GM21717 (cell line): ENCODE results near the gene CIITA.
"Not testable (repeated sequence)": the region's sequence is repeated elsewhere in the genome, so short reads cannot be mapped to it uniquely, and the experiment has no call there.

Source experiments
- ATAC-seq: cut with Tn5 transposase; IDR thresholded peaks from one replicate; pipeline ENCODE4 v1.9.1; 2021; ENCODE audit warnings: mild to moderate bottlenecking, moderate library complexity; ENCODE audit not compliant: unreplicated experiment

Gene CIITA

DNA sequence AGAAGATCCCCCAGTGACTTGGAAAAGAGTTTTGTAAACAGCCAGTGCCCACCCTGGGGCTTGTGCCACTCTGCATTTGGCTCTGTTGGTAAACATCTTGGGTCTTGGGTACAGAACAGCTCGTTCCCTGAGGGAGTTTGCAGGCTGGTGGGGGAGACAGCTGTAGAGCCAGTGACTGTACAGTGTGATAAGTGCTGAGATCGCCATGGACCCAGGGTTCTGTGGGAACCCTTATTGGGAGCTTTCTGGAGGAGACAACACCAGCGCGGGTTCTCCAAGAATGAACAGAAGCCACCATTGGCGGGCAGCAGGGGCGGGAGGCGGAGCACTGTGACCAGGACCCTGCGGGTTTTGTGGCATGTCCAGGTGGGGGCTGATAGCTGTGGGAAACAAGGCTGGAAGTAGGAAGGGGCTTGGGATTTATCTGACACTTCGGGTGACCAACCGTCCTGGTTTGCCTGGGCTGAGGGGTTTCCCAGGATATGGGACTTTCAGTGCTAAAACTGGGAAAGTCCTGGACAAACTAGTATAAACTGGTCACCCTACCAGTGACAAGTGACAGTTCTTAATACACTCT, 70.3 kb downstream of the CIITA start:
- no peak for ATAC-seq

- peak; percentile 61 for ATAC-seq
Observed at GRCh38 chr16:10949424-10949970, 72.5 kb downstream of the CIITA start.

- no peak for ATAC-seq
Observed at GRCh38 chr16:10950393-10950792, 73.4 kb downstream of the CIITA start.

GRCh38 chr16:10951026-10951425, 74.0 kb downstream of the CIITA start:
- ATAC-seq, result no peak

DNA sequence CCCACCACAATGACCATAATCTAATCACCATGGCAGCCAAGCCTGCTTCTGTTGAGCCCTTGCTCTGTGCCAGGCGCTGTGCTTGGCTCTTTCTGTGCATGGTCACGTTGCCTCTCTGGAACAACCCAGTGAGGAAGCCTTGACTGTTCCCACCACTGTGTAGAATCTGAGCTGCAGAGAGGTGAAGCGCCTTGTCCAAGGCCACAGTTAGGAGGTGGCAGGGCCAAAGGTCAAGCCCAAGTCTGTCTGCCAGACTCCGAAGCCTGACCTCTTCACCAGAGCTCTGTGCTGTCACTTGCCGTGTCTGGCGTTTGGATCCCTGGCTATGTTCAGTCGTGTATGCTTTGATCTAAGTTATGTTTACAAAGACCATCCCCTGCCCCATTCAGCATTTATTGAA, 77.9 kb downstream of the CIITA start:
- no peak for ATAC-seq

GRCh38 chr16:10957771-10958482, 80.9 kb downstream of the CIITA start:
- no peak for ATAC-seq

- no peak for ATAC-seq
Observed at GRCh38 chr16:10959161-10959560, 82.2 kb downstream of the CIITA start.

GRCh38 chr16:10961231-10961630, 84.2 kb downstream of the CIITA start:
- ATAC-seq, result no peak

DNA sequence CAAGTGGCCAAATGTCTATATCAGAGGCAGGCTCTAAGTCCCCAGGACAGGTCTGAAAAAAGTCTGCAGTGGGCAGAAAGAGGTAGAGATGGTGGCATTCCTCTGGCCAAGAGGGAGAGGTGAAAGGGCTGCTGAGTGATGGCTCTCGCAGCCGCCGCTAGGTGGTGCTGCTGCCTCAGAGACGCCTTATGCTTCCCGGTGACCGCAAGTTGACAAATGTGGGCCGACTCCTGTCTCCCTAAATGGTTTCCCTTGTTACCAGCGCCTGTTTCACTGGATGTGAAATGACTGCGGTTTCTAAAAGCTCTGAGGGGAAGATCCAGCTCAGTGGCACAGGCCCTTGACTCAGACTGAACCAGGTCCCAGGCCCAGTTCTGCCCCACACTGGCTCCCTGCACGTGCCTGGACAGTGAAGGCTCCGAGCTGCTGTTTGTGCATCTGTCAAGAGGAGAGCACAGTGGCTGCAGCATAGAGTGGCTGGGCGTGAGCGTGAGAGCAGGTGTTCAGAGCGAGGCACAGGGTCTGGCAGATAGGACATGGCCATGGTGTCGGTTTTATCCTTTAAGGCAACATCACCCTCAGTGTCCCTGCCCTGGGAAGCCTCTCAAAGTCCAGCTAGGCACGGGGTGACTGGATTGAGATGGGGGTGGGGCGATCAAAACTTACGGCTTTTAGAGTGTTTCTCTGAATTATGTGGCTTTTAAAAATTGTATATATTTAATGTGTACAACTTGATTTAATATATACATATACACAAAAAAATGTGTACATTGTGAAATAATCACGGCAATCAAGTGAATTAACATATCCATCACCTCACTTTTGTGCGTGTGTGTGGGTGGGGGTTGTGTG, 87.3 kb downstream of the CIITA start:
- peak; percentile 36 for ATAC-seq

- ATAC-seq, result peak; percentile 38
Observed at GRCh38 chr16:10964891-10965326, 87.9 kb downstream of the CIITA start.

DNA sequence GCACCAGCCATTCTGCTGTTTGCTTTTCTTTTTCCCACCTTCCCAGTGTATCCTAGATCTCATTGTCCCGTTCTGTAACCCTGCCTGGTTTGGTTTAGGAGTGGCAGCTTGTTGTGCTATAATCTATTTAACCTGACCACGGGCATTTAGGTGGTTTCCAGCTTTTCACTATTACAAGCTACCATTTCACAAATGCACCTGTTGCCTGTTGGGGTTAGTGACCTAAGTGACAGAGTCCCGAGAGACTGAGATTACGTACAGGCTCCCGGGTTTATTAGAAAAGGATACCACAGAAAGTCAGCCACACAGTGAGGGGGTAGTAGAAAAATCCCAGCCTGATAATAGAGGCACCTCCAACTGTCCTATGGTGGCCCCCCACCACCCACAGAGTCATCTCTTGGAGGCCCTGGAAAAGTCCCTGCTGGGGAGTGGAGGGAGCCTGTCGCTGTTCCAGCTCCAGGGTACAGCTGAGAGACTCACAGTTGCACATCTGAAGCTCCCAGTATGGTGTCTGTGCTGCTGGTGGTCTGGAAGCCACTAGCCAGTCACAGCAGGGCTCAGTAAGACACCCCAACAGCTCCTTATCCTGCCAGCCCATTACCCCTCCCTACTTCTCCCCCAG, 88.5 kb downstream of the CIITA start:
- peak; percentile 53 for ATAC-seq

GRCh38 chr16:10966129-10966528, 89.1 kb downstream of the CIITA start:
- no peak for ATAC-seq

DNA sequence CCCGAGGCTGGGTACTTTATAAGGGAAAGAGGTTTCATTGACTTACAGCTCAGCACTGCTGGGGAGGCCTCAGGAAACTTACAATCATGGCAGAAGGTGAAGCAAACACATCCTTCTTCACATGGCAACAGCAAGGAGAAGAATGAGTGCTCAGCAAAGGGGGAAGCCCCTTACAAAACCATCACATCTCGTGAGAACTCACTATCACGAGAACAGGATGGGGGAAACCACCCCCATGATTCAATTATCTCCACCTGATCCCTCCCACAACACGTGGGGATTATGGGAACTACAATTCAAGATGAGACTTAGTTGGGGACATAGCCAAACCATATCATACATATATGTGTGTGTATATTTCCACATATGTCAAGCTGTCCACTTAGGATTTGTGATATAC, 89.6 kb downstream of the CIITA start:
- ATAC-seq, result not testable (repeated sequence)

DNA sequence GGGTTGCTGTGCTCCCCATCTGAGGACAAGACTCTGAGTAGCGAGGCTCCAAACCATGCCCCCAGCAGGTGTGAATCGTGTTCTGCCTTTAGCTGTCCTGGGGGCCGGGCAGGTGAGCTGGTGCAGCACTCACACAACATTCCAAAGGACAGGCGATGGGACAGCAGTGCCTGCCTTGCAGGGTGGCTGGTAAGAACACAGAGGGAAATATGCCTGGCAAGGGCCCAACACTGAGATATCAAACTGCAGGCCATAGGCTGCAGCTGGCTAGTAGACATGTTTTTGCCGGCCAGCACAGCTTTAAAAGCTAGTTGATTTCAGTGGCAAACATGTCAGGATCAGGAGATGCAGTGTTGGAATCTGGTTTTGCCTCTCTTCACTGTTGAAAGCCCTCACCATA, 91.0 kb downstream of the CIITA start:
- ATAC-seq, result no peak

DNA sequence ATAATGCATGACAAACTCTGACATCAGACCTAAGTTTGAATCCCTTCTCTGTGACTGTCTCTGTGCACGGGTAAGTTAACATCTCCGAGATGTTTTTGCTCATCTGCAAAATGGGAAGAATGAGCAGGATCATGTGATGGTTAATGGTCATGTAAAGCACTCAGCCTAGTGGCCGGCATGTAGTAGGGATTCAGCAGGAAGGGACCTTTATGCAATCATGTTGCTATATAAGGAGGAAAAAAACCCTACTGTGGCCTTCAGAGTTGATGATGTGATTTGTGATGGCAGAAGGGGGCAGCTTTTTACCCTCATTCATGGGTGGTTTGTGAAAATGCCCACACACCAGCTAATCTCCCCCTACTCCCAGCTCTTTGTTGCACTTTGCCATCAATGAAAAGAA, 91.5 kb downstream of the CIITA start:
- ATAC-seq, result no peak

DNA sequence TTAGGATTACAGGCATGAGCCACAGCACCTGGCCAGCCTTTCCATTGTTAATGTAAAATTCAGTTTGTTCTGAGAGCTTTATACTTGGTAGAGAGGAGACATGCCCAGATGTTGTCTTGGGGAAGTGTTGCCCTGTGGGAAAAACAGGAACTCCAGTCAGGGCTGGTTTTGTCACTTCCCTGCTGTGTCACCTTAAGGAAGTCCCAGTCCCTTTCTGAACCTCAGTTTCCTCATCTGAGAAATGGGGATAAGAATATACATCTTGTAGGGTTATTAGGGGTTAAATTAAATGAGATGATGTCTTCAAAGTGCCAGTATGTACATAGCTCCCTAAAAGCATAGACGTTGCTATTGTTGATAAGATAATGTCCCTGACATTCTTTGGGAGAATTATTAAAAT, 92.6 kb downstream of the CIITA start:
- no peak for ATAC-seq

DNA sequence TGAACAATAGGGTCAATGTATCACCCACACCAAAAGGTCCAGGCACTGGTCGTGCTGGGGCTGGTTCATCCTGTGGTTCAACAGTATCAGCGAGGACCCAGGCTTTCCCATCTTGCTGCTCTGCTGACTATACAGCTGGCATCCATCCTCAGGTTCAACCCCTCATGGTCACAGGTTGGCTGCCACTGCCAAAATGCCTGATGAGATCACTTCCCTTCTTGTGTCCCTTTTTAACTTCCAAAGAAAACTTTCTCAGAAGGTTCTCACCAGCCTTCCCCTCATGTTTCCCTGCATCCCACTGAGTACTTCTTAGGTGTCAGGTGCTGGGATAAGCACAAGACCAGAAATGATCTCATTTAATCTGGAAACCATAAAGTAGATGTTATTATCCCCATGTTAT, 93.1 kb downstream of the CIITA start:
- no peak for ATAC-seq

DNA sequence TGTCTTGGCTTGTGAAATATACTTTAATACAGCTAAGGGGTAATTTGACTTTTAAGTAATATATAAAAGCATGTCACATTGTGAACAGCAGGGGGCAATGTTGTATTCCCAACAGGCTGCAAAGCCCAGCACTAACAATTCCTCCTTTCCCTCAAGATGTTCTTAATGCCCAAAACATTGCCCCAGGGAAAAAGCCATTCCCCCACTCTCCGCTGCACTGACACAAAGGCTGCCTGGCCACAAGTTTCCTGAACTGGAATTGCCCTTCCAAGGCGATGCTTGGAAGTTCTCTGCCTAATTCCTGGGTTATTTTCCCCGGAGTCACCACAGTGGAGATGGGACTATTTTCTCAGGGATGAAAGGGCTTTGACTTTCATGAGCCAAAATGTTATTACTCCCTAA, 94.6 kb downstream of the CIITA start:
- ATAC-seq, result no peak

DNA sequence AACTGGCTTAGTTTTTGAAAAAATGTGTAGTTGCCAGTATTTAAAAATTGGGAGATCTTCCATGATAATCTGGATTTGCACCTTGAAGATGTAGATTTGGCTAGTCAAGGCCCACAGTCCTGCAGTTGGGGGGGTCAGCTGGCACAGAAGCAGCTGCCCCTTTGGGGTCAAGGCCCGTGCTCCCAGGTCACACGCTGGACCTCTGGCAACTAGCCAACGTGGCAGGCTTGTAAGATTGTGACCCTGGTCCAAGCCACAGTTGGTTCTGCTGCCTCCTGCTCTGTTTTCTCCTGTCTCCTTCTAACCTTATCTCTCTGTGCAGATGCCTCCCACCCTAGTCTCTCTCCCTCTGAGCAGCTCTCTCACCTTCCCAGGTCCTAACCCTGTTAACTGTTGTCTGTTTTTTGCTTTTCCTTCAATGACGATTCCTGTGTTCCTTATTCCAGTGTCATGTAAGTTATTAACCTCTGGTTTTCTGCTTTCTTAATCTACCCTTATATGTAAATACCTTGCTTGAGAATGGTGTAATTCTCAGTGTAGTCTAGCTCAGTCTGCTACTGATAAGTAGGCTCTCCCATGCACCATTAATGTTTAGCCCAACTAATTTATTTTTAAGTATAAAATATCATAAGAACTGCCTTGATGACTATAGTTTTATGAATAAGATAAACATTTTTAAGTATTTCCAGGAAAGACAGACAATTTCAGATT, 95.3 kb downstream of the CIITA start:
- ATAC-seq, result no peak

- ATAC-seq, result no peak
Observed at GRCh38 chr16:10972819-10973464, 95.9 kb downstream of the CIITA start.
